GM18505 (cell line): Measurements from ENCODE around the gene PLXDC2.
"Not testable (repeated sequence)": the region's sequence is repeated elsewhere in the genome, so short reads cannot be mapped to it uniquely, and the experiment has no call there.

ENCODE experiments used
- ATAC-seq: cut with Tn5 transposase; IDR thresholded peaks from one replicate; pipeline ENCODE4 v1.9.1; 2021; ENCODE audit not compliant: unreplicated experiment
- POLR2A ChIP-seq: IDR thresholded peaks from 4 replicates; pipeline ENCODE4 v1.6.1; 2011; ENCODE audit warnings: borderline replicate concordance; ENCODE audit not compliant: insufficient read depth, insufficient read length; ENCODE audit errors: extremely low read depth

The PLXDC2 gene

GRCh38 chr10:19816411-19817230 lies at the start of gene PLXDC2:
PLXDC2 (plus strand) TSS chr10:19816432.
- TF ChIP-seq POLR2A, result no peak
- ATAC-seq, result peak; percentile 50

- TF ChIP-seq POLR2A, result no peak
- ATAC-seq, result no peak
Measured at GRCh38 chr10:19767876-19768275, 48.4 kb upstream of the PLXDC2 start.

- not testable (repeated sequence) for ATAC-seq
Measured at GRCh38 chr10:19769826-19770225, 46.4 kb upstream of the PLXDC2 start.

- no peak for ATAC-seq
- no peak for TF ChIP-seq POLR2A
Measured at GRCh38 chr10:19772972-19773371, 43.3 kb upstream of the PLXDC2 start.

GRCh38 chr10:19775296-19775695 lies 40.9 kb upstream of the PLXDC2 start:
- TF ChIP-seq POLR2A, result no peak
- no peak for ATAC-seq

GRCh38 chr10:19777806-19778205 lies 38.4 kb upstream of the PLXDC2 start:
- no peak for ATAC-seq
- no peak for TF ChIP-seq POLR2A

GRCh38 chr10:19778996-19779395 lies 37.2 kb upstream of the PLXDC2 start:
- no peak for ATAC-seq
- no peak for TF ChIP-seq POLR2A

GRCh38 chr10:19782430-19783089 lies 33.7 kb upstream of the PLXDC2 start:
- no peak for TF ChIP-seq POLR2A
- no peak for ATAC-seq

- TF ChIP-seq POLR2A, result no peak
- no peak for ATAC-seq
Measured at GRCh38 chr10:19783721-19784120, 32.5 kb upstream of the PLXDC2 start.

GRCh38 chr10:19785366-19785765 lies 30.9 kb upstream of the PLXDC2 start:
- ATAC-seq, result no peak
- no peak for TF ChIP-seq POLR2A

GRCh38 chr10:19788075-19788686 lies 28.1 kb upstream of the PLXDC2 start:
- no peak for TF ChIP-seq POLR2A
- peak; percentile 69 for ATAC-seq

GRCh38 chr10:19788902-19789301 lies 27.3 kb upstream of the PLXDC2 start:
- no peak for ATAC-seq
- no peak for TF ChIP-seq POLR2A

- no peak for ATAC-seq
- TF ChIP-seq POLR2A, result no peak
Measured at GRCh38 chr10:19789607-19790006, 26.6 kb upstream of the PLXDC2 start.

GRCh38 chr10:19791032-19791431 lies 25.2 kb upstream of the PLXDC2 start:
- no peak for ATAC-seq
- TF ChIP-seq POLR2A, result no peak
